UCSD-AML1 (cell line): ENCODE data around the gene PAGR1.
"Not testable (repeated sequence)": the region's sequence is repeated elsewhere in the genome, so short reads cannot be mapped to it uniquely, and the experiment has no call there.

Experiments used
- DNase-seq: peaks from one replicate; lab custom pipeline; 2025; ENCODE audit not compliant: unreplicated experiment; lab: John Stamatoyannopoulos, UW

Gene PAGR1

GRCh38 chr16:29791845-29792807 is 23.8 kb upstream of the PAGR1 start:
- no peak for DNase-seq

- not testable (repeated sequence) for DNase-seq
These were observed 22.8 kb upstream of the PAGR1 start for GRCh38 chr16:29793153-29793552.

GRCh38 chr16:29794231-29794710 is 21.7 kb upstream of the PAGR1 start:
- no peak for DNase-seq

GRCh38 chr16:29802416-29802935 is 13.5 kb upstream of the PAGR1 start:
- no peak for DNase-seq

- DNase-seq: no peak
These were observed 11.9 kb upstream of the PAGR1 start for GRCh38 chr16:29804020-29804419.

GRCh38 chr16:29804455-29805231 is 11.3 kb upstream of the PAGR1 start:
- no peak for DNase-seq

- peak; percentile 97 for DNase-seq
These were observed 10.5 kb upstream of the PAGR1 start for GRCh38 chr16:29805232-29806098.

GRCh38 chr16:29806099-29806579 is 9.8 kb upstream of the PAGR1 start, which contains the start of gene MAZ:
TSS of gene MAZ (plus strand) at chr16:29806529. CDS start at chr16:29806702, 173 bp downstream.
- DNase-seq: peak; percentile 88

GRCh38 chr16:29806641-29807425 is 9.1 kb upstream of the PAGR1 start:
- peak; percentile 44 for DNase-seq

GRCh38 chr16:29807426-29808218 is 8.3 kb upstream of the PAGR1 start:
- peak; percentile 94 for DNase-seq

GRCh38 chr16:29808219-29808900 is 7.6 kb upstream of the PAGR1 start:
- no peak for DNase-seq

- no peak for DNase-seq
These were observed 6.8 kb upstream of the PAGR1 start for GRCh38 chr16:29809031-29809747.

GRCh38 chr16:29809850-29810698 is 5.9 kb upstream of the PAGR1 start:
- no peak for DNase-seq

- no peak for DNase-seq
These were observed 5.2 kb upstream of the PAGR1 start for GRCh38 chr16:29810699-29811169.

GRCh38 chr16:29811170-29811895 is 4.6 kb upstream of the PAGR1 start:
- peak; percentile 86 for DNase-seq
